Measurements from ENCODE around the gene SLC47A1. TPM values are rescaled to one million over a fixed set of nuclear protein-coding genes. Genes with fewer than 3 reads are reported as not detected.

Gene SLC47A1
- total and polyA plus RNA-seq, 2 of the 13 experiments (the other 11 are each of a cell fraction or from before 2014, with no cell fraction given): 42.1 to 67.5 TPM

- TF ChIP-seq MLX (CRISPR knock-in tag; IDR thresholded peaks at IDR 0.05) (no peak), ZNF775 (CRISPR knock-in tag; IDR thresholded peaks at IDR 0.05; ENCODE audit: borderline replicate concordance) (no peak), ZNF563 (CRISPR knock-in tag; IDR thresholded peaks at IDR 0.05) (peak; percentile 67; the same call in 1 of the 2 replicates), POLR2AphosphoS2 (IDR thresholded peaks at IDR 0.05; ENCODE audit: low read depth, low read length) (no peak), STAT5B (CRISPR knock-in tag; IDR thresholded peaks at IDR 0.05) (no peak), KAT7 (CRISPR knock-in tag; IDR thresholded peaks at IDR 0.05; ENCODE audit: borderline replicate concordance) (peak; percentile 29; the same call in 1 of the 2 replicates), KDM4B (CRISPR knock-in tag; IDR thresholded peaks at IDR 0.05) (no peak), JUNB (CRISPR knock-in tag; IDR thresholded peaks at IDR 0.05; ENCODE audit: borderline replicate concordance) (no peak), RFXAP (CRISPR knock-in tag; IDR thresholded peaks at IDR 0.05; ENCODE audit: borderline replicate concordance) (peak; percentile 24; the same call in 1 of the 2 replicates), DNMT1 (CRISPR knock-in tag; IDR thresholded peaks at IDR 0.05) (no peak), ATM (IDR thresholded peaks at IDR 0.05; ENCODE audit: borderline replicate concordance) (no peak), SALL1 (CRISPR knock-in tag; IDR thresholded peaks at IDR 0.05) (peak; percentile 35; the same call in 1 of the 2 replicates), GFI1 (CRISPR knock-in tag; IDR thresholded peaks at IDR 0.05; ENCODE audit: borderline replicate concordance) (no peak; the same call in 1 of the 2 replicates), RFX5 (IDR thresholded peaks at IDR 0.05; ENCODE audit: low read depth, low read length) (no peak), AGO1 (IDR thresholded peaks at IDR 0.05; ENCODE audit: low read depth, low read length, poor library complexity, severe bottlenecking) (no peak), RFX1 (IDR thresholded peaks at IDR 0.05) (no peak), PHF20 (CRISPR knock-in tag; IDR thresholded peaks at IDR 0.05) (no peak)
- TF ChIP-seq, protein P1, sequence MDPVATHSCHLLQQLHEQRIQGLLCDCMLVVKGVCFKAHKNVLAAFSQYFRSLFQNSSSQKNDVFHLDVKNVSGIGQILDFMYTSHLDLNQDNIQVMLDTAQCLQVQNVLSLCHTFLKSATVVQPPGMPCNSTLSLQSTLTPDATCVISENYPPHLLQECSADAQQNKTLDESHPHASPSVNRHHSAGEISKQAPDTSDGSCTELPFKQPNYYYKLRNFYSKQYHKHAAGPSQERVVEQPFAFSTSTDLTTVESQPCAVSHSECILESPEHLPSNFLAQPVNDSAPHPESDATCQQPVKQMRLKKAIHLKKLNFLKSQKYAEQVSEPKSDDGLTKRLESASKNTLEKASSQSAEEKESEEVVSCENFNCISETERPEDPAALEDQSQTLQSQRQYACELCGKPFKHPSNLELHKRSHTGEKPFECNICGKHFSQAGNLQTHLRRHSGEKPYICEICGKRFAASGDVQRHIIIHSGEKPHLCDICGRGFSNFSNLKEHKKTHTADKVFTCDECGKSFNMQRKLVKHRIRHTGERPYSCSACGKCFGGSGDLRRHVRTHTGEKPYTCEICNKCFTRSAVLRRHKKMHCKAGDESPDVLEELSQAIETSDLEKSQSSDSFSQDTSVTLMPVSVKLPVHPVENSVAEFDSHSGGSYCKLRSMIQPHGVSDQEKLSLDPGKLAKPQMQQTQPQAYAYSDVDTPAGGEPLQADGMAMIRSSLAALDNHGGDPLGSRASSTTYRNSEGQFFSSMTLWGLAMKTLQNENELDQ (CRISPR knock-in tag; IDR thresholded peaks at IDR 0.05; ENCODE audit: borderline replicate concordance): no peak
- TF ChIP-seq, protein P2, sequence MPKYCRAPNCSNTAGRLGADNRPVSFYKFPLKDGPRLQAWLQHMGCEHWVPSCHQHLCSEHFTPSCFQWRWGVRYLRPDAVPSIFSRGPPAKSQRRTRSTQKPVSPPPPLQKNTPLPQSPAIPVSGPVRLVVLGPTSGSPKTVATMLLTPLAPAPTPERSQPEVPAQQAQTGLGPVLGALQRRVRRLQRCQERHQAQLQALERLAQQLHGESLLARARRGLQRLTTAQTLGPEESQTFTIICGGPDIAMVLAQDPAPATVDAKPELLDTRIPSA (CRISPR knock-in tag; IDR thresholded peaks at IDR 0.05; ENCODE audit: borderline replicate concordance): no peak
- TF ChIP-seq, protein P3, sequence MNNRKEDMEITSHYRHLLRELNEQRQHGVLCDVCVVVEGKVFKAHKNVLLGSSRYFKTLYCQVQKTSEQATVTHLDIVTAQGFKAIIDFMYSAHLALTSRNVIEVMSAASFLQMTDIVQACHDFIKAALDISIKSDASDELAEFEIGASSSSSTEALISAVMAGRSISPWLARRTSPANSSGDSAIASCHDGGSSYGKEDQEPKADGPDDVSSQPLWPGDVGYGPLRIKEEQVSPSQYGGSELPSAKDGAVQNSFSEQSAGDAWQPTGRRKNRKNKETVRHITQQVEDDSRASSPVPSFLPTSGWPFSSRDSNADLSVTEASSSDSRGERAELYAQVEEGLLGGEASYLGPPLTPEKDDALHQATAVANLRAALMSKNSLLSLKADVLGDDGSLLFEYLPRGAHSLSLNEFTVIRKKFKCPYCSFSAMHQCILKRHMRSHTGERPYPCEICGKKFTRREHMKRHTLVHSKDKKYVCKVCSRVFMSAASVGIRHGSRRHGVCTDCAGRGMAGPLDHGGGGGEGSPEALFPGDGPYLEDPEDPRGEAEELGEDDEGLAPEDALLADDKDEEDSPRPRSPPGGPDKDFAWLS (CRISPR knock-in tag; IDR thresholded peaks at IDR 0.05; ENCODE audit: borderline replicate concordance): no peak
These were observed at the start of gene SLC47A1 (continued) for GRCh38 chr17:19533718-19534561.
